T47D (cell line): ENCODE results near the gene HMX1.

Source experiments
- DNase-seq, 2 experiments: peaks; one replicate each; pipeline versions ENCODE4 v3.0.0 to v3.0.0-alpha.2; 2011 to 2012; ENCODE audit warnings: low read depth in 1 of 2, low spot score in 1 of 2
- JUND ChIP-seq: IDR thresholded peaks from 2 replicates; pipeline ENCODE4 v1.6.1; 2012; ENCODE audit warnings: low read depth
- in situ Hi-C: cut with HindIII; loops from 2 replicates; pipeline ENCODE4 v1.10.0; 2016; ENCODE audit warnings: low sequenced_read_pairs, low pct_unique_long_range_greater_than_20kb

HMX1 gene

GRCh38 chr4:8850830-8851188 lies 20.8 kb downstream of the HMX1 start:
- no peak for TF ChIP-seq JUND
- DNase-seq = no peak
- in situ Hi-C loops = no loop called here

GRCh38 chr4:8850074-8850829 lies 21.4 kb downstream of the HMX1 start:
- in situ Hi-C loops = no loop called here
- no peak for TF ChIP-seq JUND
- no peak for DNase-seq

GRCh38 chr4:8849266-8850073 lies 22.2 kb downstream of the HMX1 start:
- in situ Hi-C loops = no loop called here
- no peak for TF ChIP-seq JUND
- DNase-seq = no peak

GRCh38 chr4:8848507-8849265 lies 23.0 kb downstream of the HMX1 start:
- in situ Hi-C loops = no loop called here
- TF ChIP-seq JUND = no peak
- no peak for DNase-seq

GRCh38 chr4:8847764-8848163 lies 23.9 kb downstream of the HMX1 start:
- peak in 1 of 2 experiments; percentile 63 for DNase-seq
- TF ChIP-seq JUND = no peak

GRCh38 chr4:8847331-8847730 lies 24.3 kb downstream of the HMX1 start:
- in situ Hi-C loops = no loop called here
- TF ChIP-seq JUND = no peak

More at GRCh38 chr4:8847764-8848163, 23.9 kb downstream of the HMX1 start:
- in situ Hi-C loops = no loop called here

GRCh38 chr4:8846826-8847225 lies 24.8 kb downstream of the HMX1 start:
- DNase-seq = no peak
- in situ Hi-C loops = no loop called here
- TF ChIP-seq JUND = no peak

More at GRCh38 chr4:8847331-8847730, 24.3 kb downstream of the HMX1 start:
- no peak for DNase-seq

GRCh38 chr4:8846046-8846720 lies 25.5 kb downstream of the HMX1 start:
- in situ Hi-C loops = no loop called here
- TF ChIP-seq JUND = no peak
- DNase-seq = no peak

- no peak for TF ChIP-seq JUND
- no peak for DNase-seq
- in situ Hi-C loops = no loop called here
These were observed 26.5 kb downstream of the HMX1 start for GRCh38 chr4:8844976-8845690.

GRCh38 chr4:8843597-8843996 lies 28.0 kb downstream of the HMX1 start:
- TF ChIP-seq JUND = no peak
- no peak for DNase-seq
- in situ Hi-C loops = no loop called here

GRCh38 chr4:8842614-8843013 lies 29.0 kb downstream of the HMX1 start:
- in situ Hi-C loops = no loop called here
- DNase-seq = no peak
- TF ChIP-seq JUND = no peak
